ENCODE measurements around the gene BUD31. TPM values are rescaled to one million over a fixed set of nuclear protein-coding genes. Genes with fewer than 3 reads are reported as not detected.

Gene BUD31
- 100 to 1,000 TPM in 2 of 12 donors, 10 to 100 TPM in 9, not detected in 1; 72.5 to 139 (median 77.8) TPM for polyA plus RNA-seq (ENCODE audit: insufficient read length in 12 of 12)
- long read RNA-seq, donor 1, transcript BUD31-202 (6 exons, 1,139 nt) = major isoform, 25 of 70 reads
- long read RNA-seq, donor 1, transcript BUD31-201 (6 exons, 1,035 nt) = minor isoform, 9 of 70 reads
- long read RNA-seq, donor 1, partial matches to known transcripts = 34 of 70 reads
- long read RNA-seq, donor 1, other reads (novel, unspliced or antisense) = 0 of 70 reads
- long read RNA-seq, donor 2, transcript BUD31-202 (6 exons, 1,139 nt) = major isoform, 28 of 45 reads
- long read RNA-seq, donor 2, transcript BUD31-201 (6 exons, 1,035 nt) = minor isoform, 16 of 45 reads
- long read RNA-seq, donor 2, partial matches to known transcripts = 0 of 45 reads
- long read RNA-seq, donor 2, other reads (novel, unspliced or antisense) = 0 of 45 reads
- long read RNA-seq, donor 3, transcript BUD31-202 (6 exons, 1,139 nt) = major isoform, 16 of 23 reads
- long read RNA-seq, donor 3, transcript BUD31-201 (6 exons, 1,035 nt) = minor isoform, 5 of 23 reads
- long read RNA-seq, donor 3, partial matches to known transcripts = 0 of 23 reads
- long read RNA-seq, donor 3, other reads (novel, unspliced or antisense) = 0 of 23 reads
- long read RNA-seq, donor 4, transcript BUD31-202 (6 exons, 1,139 nt) = major isoform, 9 of 12 reads
- long read RNA-seq, donor 4, partial matches to known transcripts = 0 of 12 reads
- long read RNA-seq, donor 4, other reads (novel, unspliced or antisense) = 0 of 12 reads
- long read RNA-seq, donor 5, transcript BUD31-202 (6 exons, 1,139 nt) = major isoform, 55 of 111 reads
- long read RNA-seq, donor 5, transcript BUD31-201 (6 exons, 1,035 nt) = minor isoform, 21 of 111 reads
- long read RNA-seq, donor 5, partial matches to known transcripts = 35 of 111 reads
- long read RNA-seq, donor 5, other reads (novel, unspliced or antisense) = 0 of 111 reads
- long read RNA-seq, donor 6, transcript BUD31-201 (6 exons, 1,035 nt) = minor isoform, 10 of 28 reads
- long read RNA-seq, donor 6, transcript BUD31-202 (6 exons, 1,139 nt) = major isoform, 12 of 28 reads
- long read RNA-seq, donor 6, partial matches to known transcripts = 6 of 28 reads
- long read RNA-seq, donor 6, other reads (novel, unspliced or antisense) = 0 of 28 reads
- long read RNA-seq, donor 7, transcript BUD31-202 (6 exons, 1,139 nt) = major isoform, 21 of 26 reads
- long read RNA-seq, donor 7, partial matches to known transcripts = 0 of 26 reads
- long read RNA-seq, donor 7, other reads (novel, unspliced or antisense) = 0 of 26 reads
- long read RNA-seq, donor 8, transcript BUD31-201 (6 exons, 1,035 nt) = minor isoform, 13 of 64 reads
- long read RNA-seq, donor 8, transcript BUD31-202 (6 exons, 1,139 nt) = major isoform, 34 of 64 reads
- long read RNA-seq, donor 8, partial matches to known transcripts = 15 of 64 reads
- long read RNA-seq, donor 8, other reads (novel, unspliced or antisense) = 0 of 64 reads
- long read RNA-seq, donor 9, transcript BUD31-201 (6 exons, 1,035 nt) = minor isoform, 7 of 33 reads
- long read RNA-seq, donor 9, transcript BUD31-202 (6 exons, 1,139 nt) = major isoform, 25 of 33 reads
- long read RNA-seq, donor 9, partial matches to known transcripts = 0 of 33 reads
- long read RNA-seq, donor 9, other reads (novel, unspliced or antisense) = 0 of 33 reads
- long read RNA-seq, donor 10, transcript BUD31-201 (6 exons, 1,035 nt) = minor isoform, 12 of 36 reads
- long read RNA-seq, donor 10, transcript BUD31-202 (6 exons, 1,139 nt) = major isoform, 24 of 36 reads
- long read RNA-seq, donor 10, partial matches to known transcripts = 0 of 36 reads
- long read RNA-seq, donor 10, other reads (novel, unspliced or antisense) = 0 of 36 reads
- long read RNA-seq, donor 11, transcript BUD31-202 (6 exons, 1,139 nt) = major isoform, 18 of 41 reads
- long read RNA-seq, donor 11, transcript BUD31-201 (6 exons, 1,035 nt) = minor isoform, 16 of 41 reads
- long read RNA-seq, donor 11, partial matches to known transcripts = 6 of 41 reads
- long read RNA-seq, donor 11, other reads (novel, unspliced or antisense) = 0 of 41 reads

- DNase-seq = peak; percentile 97
Measured at GRCh38 chr7:99408379-99409191, at the start of gene BUD31, which contains the start of gene PDAP1. Gene BUD31 (plus strand): TSS chr7:99408969. CDS start chr7:99411093, 2,124 bp downstream. Gene PDAP1 (minus strand): TSS chr7:99408597. CDS start chr7:99408548, 49 bp downstream.

GRCh38 chr7:99359465-99360154 is 49.2 kb upstream of the BUD31 start:
- DNase-seq = no peak

DNA sequence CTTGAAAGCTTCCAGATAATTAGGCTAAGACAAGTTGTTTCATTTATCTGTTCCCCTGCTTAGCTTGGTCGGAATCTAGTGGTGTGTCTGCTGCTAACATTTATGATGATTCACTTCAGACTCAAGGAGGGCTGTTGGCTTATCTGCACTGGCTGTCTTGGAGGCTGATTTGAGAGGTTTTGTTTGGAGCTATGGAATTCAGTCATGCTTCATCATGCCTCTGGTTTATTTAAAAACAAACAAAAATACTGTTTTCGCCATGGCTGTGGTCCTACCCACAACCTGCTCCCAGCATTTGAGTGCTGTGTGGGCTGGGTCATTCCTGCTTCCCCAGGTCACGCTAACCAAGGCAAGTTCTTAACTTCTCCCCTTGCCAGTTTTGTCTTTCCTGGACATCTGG is 46.0 kb upstream of the BUD31 start:
- DNase-seq = no peak

- no peak for DNase-seq
Measured at GRCh38 chr7:99363286-99363685, 45.5 kb upstream of the BUD31 start.

DNA sequence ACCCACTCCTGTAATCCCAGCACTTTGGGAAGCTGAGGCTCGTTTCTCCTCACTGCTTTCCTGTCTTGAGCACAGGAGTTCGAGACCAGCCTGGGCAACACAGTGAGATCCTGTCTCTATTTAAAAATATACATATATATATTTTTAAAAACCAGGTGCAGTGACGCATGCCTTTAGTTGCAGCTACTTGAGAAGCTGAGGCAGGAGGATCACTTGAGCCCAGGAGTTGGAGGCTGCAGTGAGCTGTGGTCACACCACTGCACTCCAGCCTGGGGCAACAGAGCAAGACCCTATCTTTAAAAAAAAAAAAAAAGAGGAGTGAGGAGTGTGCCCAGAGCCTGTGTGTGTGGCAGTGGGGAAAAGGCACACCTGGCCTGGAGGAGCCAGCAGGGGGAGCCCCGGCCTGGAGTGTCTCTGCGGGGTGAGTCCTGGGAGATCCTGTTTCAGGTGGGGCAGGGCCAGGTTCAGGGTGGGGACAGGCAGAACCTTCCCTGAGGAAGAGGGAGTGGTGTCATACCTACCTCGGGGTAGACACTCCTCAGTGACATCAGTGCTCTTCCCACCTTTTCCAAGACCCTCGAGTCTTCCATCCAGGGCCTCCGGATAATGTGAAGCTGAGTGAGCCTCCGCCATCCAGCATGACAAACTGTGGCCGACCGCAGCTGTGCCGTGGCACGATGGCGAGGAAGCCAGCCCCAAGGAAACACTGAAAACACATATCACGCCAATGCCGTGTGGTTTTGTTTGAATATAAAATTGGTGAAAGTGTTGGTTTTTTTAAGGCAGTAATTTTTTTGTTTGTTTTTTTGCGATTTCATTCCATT is 43.2 kb upstream of the BUD31 start:
- DNase-seq = no peak

- no peak for DNase-seq
Measured at GRCh38 chr7:99366646-99367045, 42.1 kb upstream of the BUD31 start.

- DNase-seq = no peak
Measured at GRCh38 chr7:99368750-99369389, 39.9 kb upstream of the BUD31 start.

GRCh38 chr7:99369767-99370391 is 38.9 kb upstream of the BUD31 start:
- DNase-seq = no peak

- no peak for DNase-seq
Measured at GRCh38 chr7:99371376-99371920, 37.3 kb upstream of the BUD31 start.

DNA sequence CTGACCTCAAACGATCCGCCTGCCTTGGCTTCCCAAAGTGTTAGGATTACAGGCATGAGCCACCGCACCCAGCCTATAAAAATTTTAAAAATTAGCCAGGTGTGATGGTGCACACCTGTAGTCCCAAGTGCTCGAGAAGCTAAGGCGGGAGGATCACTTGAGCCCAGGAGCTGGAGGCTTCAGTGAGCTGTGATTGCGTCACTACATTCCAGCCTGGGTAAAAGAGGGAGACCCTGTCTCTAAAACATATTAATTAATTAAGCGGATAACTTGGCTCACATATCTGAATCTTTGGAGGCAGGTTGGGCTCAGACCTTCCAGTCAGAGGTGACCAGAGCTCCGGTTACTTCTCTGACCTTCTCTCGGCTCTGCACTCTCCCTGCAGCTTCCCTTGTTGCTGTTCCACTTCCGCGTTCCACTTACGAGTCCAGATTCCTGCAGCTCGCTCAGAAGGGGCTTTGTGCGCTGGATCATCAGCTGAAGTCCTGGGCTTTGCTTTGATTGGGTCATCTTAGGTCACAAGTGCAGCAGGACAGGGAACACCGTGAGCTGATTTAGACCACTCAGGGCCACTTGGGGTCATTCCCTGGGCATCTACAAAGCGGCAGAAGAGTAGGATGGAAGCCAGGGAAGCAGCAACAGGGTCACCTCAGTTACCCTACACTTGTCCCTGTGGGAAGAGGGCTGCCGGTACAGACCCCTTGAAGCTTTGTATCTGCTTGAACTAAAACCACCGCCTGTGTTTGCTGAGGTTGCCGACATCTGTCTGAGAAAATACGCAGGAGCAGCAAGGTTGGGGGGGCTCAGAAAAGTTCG is 36.3 kb upstream of the BUD31 start:
- no peak for DNase-seq

- no peak for DNase-seq
Measured at GRCh38 chr7:99373091-99374066, 35.4 kb upstream of the BUD31 start.

DNA sequence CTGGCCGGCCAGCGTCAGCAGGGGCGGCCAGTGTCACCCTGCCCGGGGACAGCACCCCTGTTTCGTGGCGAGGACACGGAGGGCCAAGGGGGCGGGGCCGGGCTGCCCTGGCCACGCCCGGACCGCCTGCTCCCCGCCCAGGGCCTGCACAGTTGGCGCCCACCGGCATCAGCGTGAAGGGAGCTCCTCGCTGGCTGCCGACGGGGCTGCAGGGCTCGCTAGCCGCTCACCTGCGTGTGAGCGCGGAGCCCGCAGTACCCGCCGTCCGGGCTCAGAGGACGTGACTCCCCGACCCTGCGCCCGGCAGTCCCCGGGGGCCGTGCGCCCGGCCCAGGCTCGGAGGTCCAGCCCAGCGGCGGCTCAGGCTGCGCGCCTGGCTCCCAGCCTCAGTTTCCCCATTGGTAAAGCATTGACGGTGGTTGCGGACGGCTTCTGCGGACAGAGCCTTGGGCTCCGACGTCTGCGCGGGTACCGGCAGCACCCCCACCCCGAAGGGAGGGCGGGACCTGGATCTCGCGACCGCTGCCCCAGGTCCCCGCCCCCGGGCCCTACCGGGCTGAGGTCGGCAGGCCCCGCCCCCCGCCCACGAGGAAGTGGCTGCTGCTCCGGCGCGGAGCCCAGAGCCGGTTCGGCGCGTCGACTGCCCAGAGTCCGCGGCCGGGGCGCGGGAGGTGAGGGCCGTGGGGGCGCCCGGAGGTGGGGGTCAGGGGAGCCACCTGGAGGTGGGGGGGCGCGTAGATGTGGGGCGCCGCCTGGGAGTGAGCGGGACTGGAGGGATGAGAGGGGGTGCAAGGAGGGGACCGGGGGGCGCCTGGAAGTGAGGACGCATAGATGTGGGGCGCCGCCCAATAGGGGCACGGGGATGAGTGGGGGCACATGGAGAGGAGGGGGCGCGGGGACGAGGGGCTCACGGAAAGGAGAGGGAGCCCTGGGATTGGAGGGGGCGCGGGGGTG is 34.4 kb upstream of the BUD31 start, which contains the start of gene ARPC1B:
ARPC1B (plus strand) TSS at position 620 of the 954 bp plus-strand sequence. CDS start 10,985 bp downstream, outside the sequence.
- DNase-seq = no peak
